Measurements from ENCODE around the gene PDE7B.

The PDE7B gene

DNA sequence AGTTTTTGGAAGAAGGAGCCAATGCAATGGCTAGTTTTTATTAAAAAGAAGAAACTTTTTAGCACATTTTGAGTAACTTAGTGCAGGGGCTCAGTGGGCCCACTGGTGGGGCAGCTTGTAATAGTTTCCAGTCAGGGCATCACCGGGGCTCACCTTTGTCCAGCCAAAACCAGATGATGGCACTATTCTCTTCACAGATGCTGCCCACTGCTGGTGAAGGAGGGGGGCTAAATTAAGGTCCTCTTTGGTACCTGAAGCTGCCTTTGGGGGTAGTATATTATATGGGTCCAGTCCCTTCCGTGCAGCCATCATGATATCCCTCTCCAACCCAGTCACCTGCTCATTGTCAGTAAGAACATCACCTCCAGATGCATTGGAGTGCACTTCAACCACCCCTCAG is 182.9 kb downstream of the PDE7B start:
- POLR2A ChIA-PET, result no interaction called here
- CTCF ChIA-PET, result interaction anchor here (1.5 kb wide), 1 partner anchor 8 kb away, joined by 4 read pairs; no protein-coding TSS in a partner anchor
- no peak for DNase-seq (ENCODE audit: extremely low spot score)
- TF ChIP-seq CTCF (IDR thresholded peaks at IDR 0.05; ENCODE audit: control extremely low read depth, extremely low read depth, low read depth, missing control alignments), result no peak

DNA sequence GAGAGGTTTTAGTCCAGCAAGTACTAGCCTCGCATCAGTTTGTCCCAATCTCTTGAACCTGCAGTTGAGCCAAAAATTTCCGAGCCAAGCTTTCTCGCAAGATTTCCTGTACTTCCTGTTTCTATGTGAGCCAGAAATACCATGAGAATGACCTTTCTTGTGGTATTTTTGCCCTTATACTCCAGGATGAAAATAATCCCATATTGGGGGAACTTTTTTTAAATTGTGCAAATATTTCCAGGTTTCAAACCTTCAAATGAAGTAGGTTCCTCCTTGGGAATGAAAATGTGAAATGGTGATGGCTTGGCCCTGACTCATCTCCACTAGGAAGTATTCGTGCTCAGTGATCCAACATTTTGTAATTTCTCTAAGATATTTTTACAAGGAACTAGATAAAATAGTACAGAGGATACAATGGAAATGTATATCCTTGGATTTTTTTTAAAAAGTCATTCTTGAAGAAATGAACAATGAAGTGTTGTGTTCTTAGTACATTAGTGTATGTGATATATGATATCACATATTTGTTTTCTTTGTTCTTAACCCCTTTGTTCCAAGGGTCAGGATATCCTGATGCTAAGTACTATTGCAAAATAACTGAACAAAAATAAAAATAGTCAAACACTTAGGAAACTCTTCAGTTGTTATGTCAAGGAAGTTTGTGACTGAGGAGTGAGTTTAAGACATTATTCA is 184.0 kb downstream of the PDE7B start:
- ChIA-PET POLR2A (no interaction called here), CTCF (interaction anchor here (1.5 kb wide), 1 partner anchor 10 kb away, joined by 4 read pairs; no protein-coding TSS in a partner anchor)
- no peak for DNase-seq (ENCODE audit: extremely low spot score)
- no peak for TF ChIP-seq CTCF (IDR thresholded peaks at IDR 0.05; ENCODE audit: control extremely low read depth, extremely low read depth, low read depth, missing control alignments)

- TF ChIP-seq CTCF (IDR thresholded peaks at IDR 0.05; ENCODE audit: control extremely low read depth, extremely low read depth, low read depth, missing control alignments), result no peak
- POLR2A ChIA-PET, result no interaction called here
- CTCF ChIA-PET, result no interaction called here
- DNase-seq (ENCODE audit: extremely low spot score), result no peak
Observed at GRCh38 chr6:136036071-136036380, 184.5 kb downstream of the PDE7B start.

- no peak for TF ChIP-seq CTCF (IDR thresholded peaks at IDR 0.05; ENCODE audit: control extremely low read depth, extremely low read depth, low read depth, missing control alignments)
- no peak for DNase-seq (ENCODE audit: extremely low spot score)
- CTCF ChIA-PET, result no interaction called here
- POLR2A ChIA-PET, result no interaction called here
Observed at GRCh38 chr6:136036601-136037000, 185.1 kb downstream of the PDE7B start.

DNA sequence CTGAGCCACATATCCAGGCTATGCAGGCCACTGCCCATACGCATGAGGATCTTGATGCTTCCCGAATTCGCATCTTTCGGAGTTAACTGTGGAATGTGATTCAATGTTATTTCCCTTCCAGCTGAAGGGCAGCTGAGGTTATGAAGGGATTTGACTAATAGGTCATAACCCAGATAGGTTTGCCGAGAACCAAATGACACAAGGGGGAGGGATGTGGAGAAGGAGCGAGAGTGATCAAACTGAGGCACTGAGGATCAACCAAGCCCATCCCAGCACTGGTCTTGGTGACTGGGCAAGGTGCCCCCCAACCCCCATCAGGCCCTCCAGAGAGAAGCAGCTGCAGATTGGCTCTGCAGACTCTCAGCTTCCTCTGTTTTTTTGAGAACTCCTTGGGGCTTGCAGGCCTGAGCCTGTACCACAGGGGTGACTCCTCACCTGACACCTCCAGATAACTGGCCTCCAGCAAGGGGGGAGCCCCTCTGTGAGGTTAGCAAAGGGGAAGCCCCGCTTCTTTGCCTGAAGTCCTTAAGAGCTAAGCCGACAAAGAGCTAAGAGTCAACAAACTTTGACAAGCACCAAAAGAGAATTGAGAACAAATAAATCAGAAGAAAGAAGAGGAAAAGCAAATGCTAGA is 185.9 kb downstream of the PDE7B start:
- POLR2A ChIA-PET, result interaction anchor here (0.7 kb wide), 1 partner anchor 253 kb away, joined by 4 read pairs; no protein-coding TSS in a partner anchor
- CTCF ChIA-PET, result no interaction called here
- TF ChIP-seq CTCF (IDR thresholded peaks at IDR 0.05; ENCODE audit: control extremely low read depth, extremely low read depth, low read depth, missing control alignments), result no peak
- peak; percentile 52 for DNase-seq (ENCODE audit: extremely low spot score)

DNA sequence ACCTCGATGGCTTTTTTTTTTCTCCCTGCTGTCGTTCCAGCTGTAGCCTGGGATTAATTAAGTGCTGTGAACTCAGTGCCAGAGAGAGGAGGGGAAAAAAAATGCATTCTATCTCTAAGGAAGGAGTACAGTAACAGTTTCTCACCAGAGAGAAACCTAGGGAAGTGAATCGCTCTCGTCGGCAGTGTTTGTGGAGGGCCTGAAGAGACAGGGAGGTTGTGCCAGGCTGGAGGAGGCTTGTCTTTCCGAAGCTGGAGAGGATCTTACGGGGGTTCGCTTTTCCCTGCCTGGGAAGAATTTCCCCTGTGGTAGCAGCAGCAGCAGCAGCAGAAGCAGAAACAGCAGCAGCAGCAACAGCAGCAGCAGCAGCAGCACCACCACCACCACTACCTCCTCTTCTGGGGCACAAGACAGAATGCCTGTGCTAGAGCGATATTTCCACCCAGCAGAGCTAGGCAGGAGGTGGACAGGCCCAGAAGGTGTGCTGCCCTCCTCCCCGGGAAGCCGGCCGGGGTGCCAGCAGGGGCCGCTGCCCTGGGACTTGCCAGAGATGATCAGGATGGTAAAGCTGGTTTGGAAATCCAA is 186.5 kb downstream of the PDE7B start:
- TF ChIP-seq CTCF (IDR thresholded peaks at IDR 0.05; ENCODE audit: control extremely low read depth, extremely low read depth, low read depth, missing control alignments), result no peak
- DNase-seq (ENCODE audit: extremely low spot score), result no peak
- CTCF ChIA-PET, result no interaction called here
- POLR2A ChIA-PET, result interaction anchor here (0.7 kb wide), 1 partner anchor 253 kb away, joined by 4 read pairs; no protein-coding TSS in a partner anchor

All from GM10248 (cell line).